Panc1 (cell line): ENCODE measurements around the gene ZCCHC7. TPM values are rescaled to one million over a fixed set of nuclear protein-coding genes. Genes with fewer than 3 reads are reported as not detected.

Experiments
- ATAC-seq: fragments of 200-7000 bp; cut with Tn5 transposase; 2 replicates; pipeline ENCODE4 v1.9.1; 2020; ENCODE audit warnings: mild to moderate bottlenecking, moderate library complexity
- BruUV-seq: library from RNA; stranded (reverse); fragments of 400-500 nt; replicated peaks from 2 replicates; lab custom pipeline; 2021; lab: Mats Ljungman, UMichigan
- CTCF ChIA-PET: fragments of 300-600 bp; sonication (Branson Sonifier 250); formaldehyde crosslinking; loops from one replicate; lab custom pipeline; 2022; ENCODE audit warnings: antibody characterized with exemption; lab: Charles Lee
- POLR2A ChIA-PET: fragments of 300-600 bp; sonication (Branson Sonifier 250); formaldehyde crosslinking; loops from one replicate; lab custom pipeline; 2022; ENCODE audit warnings: antibody characterized with exemption; lab: Charles Lee
- DNase-seq: peaks from one replicate; pipeline ENCODE4 v3.0.0-alpha.2; 2010; ENCODE audit warnings: low read depth, low spot score
- H3K27ac ChIP-seq: 2 replicates; pipeline ENCODE4 v1.5.1; 2011; ENCODE audit warnings: mild to moderate bottlenecking, low read length, inconsistent platforms
- H3K27me3 ChIP-seq: fragments of 200-500 bp; sonication (Bioruptor generic); 2 replicates; pipeline ENCODE4 v1.6.0; 2014; ENCODE audit warnings: low read length, inconsistent platforms; ENCODE audit not compliant: control insufficient read depth, insufficient read depth
- H3K36me3 ChIP-seq: fragments of 200-500 bp; sonication (Bioruptor generic); 2 replicates; pipeline ENCODE4 v1.5.1; 2014; ENCODE audit warnings: inconsistent platforms, mild to moderate bottlenecking, low read length, moderate library complexity; ENCODE audit not compliant: control insufficient read depth, insufficient read depth
- H3K4me1 ChIP-seq: 2 replicates; pipeline ENCODE4 v1.5.1; 2011; ENCODE audit warnings: inconsistent platforms, mild to moderate bottlenecking, low read length, moderate library complexity; ENCODE audit not compliant: control insufficient read depth, insufficient read depth
- H3K4me3 ChIP-seq, 2 experiments: 2 replicates each; pipeline ENCODE4 v1.5.1; 2011 to 2012; ENCODE audit warnings: low read depth in 2 of 2, low read length in 2 of 2, mild to moderate bottlenecking in 2 of 2, inconsistent platforms in 1 of 2, moderate library complexity in 1 of 2
- H3K9me3 ChIP-seq: fragments of 200-500 bp; sonication (Bioruptor generic); 2 replicates; pipeline ENCODE4 v1.5.1; 2014; ENCODE audit warnings: low read depth, mild to moderate bottlenecking, inconsistent platforms, low read length, moderate library complexity; ENCODE audit not compliant: control insufficient read depth, insufficient read depth
- CTCF ChIP-seq: fragments of 450-650 bp; IDR thresholded peaks from 2 replicates; pipeline ENCODE4 v1.5.1; 2017; ENCODE audit warnings: mild to moderate bottlenecking
- POLR2AphosphoS5 ChIP-seq: IDR thresholded peaks from 2 replicates; pipeline ENCODE4 v1.6.1; 2012; ENCODE audit warnings: mild to moderate bottlenecking, low read depth, low read length, moderate library complexity
- SIN3A ChIP-seq: IDR thresholded peaks from 2 replicates; pipeline ENCODE4 v1.6.1; 2012; ENCODE audit warnings: low read depth, mild to moderate bottlenecking, low read length, moderate library complexity, borderline replicate concordance; ENCODE audit not compliant: insufficient read depth
- TCF7L2 ChIP-seq: IDR thresholded peaks from 2 replicates; pipeline ENCODE4 v1.6.1; 2011; ENCODE audit warnings: mild to moderate bottlenecking, low read depth, low read length, inconsistent platforms
- in situ Hi-C: cut with HindIII; loops from 2 replicates; pipeline ENCODE4 v1.10.0; 2016; ENCODE audit warnings: low sequenced_read_pairs, low pct_unique_long_range_greater_than_20kb
- intact Hi-C: fragments of 100-400 bp; cut with micrococcal nuclease; formaldehyde crosslinking; loops from one replicate; pipeline ENCODE4 v1.10.0; 2022; ENCODE audit not compliant: unreplicated experiment
- total RNA-seq: library from RNA; stranded (reverse); gene quantifications from one replicate; pipeline ENCODE4 v1.2.1, GENCODE V29; 2021; ENCODE audit not compliant: unreplicated experiment
- TF ChIP-seq, protein P1 (sequence below), 2 experiments: IDR thresholded peaks; 2 replicates each; pipeline ENCODE4 v1.6.1; 2011 to 2012; ENCODE audit warnings: low read depth in 2 of 2, control low read depth in 1 of 2, low read length in 1 of 2, mild to moderate bottlenecking in 1 of 2, moderate library complexity in 1 of 2; ENCODE audit not compliant: insufficient read depth in 1 of 2

Gene ZCCHC7
- total RNA-seq, 1 experiment from 2014 or later, result 43.7 TPM

DNA sequence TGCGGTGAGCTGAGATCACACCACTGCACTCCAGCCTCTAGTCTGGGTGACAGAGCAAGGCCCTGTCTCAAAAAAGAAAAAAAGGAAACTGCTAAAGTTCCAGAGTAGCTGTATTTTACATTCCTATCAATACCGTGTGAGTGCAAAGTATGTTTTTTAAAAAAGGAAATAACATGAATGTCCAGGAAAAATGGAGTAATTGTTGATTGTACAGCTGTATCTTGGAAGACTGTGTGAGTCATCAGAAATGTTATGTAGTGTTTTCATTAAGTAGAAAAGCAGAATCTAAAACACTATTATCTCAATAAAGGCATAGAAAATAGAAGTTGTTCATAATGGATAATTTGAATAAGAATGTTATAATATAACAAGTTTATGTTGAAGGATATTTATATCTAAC is 53.9 kb downstream of the ZCCHC7 start:
- intact Hi-C loops, result no loop called here
- no peak overlapping the region for H3K4me3 ChIP-seq
- H3K27ac ChIP-seq, result no peak overlapping the region
- BruUV-seq, result no TSS peak
- H3K9me3 ChIP-seq, result no peaks in the 10 kb centered on the region
- no peak for DNase-seq
- in situ Hi-C loops, result no loop called here
- no peaks in the 10 kb centered on the region for H3K36me3 ChIP-seq
- H3K27me3 ChIP-seq, result no peaks in the 10 kb centered on the region
- POLR2A ChIA-PET, result interaction anchor here (0.6 kb wide), 2 partner anchors 102 to 287 kb away, joined by 3 read pairs; no protein-coding TSS in a partner anchor
- ATAC-seq, result no peak
- CTCF ChIA-PET, result interaction anchor here (0.8 kb wide), 1 partner anchor 33 kb away, joined by 3 read pairs; no protein-coding TSS in a partner anchor
- TF ChIP-seq SIN3A, result no peak
- no peaks in the 10 kb centered on the region for H3K4me1 ChIP-seq

DNA sequence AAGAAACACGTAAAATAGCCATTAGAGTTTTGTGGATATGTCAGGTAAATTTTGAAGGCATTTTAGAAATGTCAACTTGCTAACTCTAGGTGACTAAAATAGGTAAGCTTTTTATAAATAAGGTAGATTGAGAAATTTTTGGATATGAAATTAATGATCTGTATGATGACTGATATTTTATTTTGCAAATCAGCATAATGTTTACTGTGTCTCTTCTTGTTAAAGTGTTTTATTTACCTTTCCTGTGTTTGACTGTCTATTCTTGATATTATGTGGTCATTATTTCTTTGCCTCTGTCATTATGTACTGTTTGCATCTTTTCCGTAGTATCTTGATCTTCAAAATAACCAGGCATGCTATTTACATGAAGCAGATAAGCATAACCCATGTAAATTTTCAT is 58.4 kb downstream of the ZCCHC7 start:
- Histone ChIP-seq H3K27me3 (no peaks in the 10 kb centered on the region), H3K27ac (no peak overlapping the region), H3K36me3 (no peaks in the 10 kb centered on the region), H3K4me3 (no peak overlapping the region), H3K4me1 (no peaks in the 10 kb centered on the region), H3K9me3 (no peaks in the 10 kb centered on the region)
- CTCF ChIA-PET, result no interaction called here
- no peak for TF ChIP-seq SIN3A
- no peak for TF ChIP-seq POLR2AphosphoS5
- TF ChIP-seq, protein P1, sequence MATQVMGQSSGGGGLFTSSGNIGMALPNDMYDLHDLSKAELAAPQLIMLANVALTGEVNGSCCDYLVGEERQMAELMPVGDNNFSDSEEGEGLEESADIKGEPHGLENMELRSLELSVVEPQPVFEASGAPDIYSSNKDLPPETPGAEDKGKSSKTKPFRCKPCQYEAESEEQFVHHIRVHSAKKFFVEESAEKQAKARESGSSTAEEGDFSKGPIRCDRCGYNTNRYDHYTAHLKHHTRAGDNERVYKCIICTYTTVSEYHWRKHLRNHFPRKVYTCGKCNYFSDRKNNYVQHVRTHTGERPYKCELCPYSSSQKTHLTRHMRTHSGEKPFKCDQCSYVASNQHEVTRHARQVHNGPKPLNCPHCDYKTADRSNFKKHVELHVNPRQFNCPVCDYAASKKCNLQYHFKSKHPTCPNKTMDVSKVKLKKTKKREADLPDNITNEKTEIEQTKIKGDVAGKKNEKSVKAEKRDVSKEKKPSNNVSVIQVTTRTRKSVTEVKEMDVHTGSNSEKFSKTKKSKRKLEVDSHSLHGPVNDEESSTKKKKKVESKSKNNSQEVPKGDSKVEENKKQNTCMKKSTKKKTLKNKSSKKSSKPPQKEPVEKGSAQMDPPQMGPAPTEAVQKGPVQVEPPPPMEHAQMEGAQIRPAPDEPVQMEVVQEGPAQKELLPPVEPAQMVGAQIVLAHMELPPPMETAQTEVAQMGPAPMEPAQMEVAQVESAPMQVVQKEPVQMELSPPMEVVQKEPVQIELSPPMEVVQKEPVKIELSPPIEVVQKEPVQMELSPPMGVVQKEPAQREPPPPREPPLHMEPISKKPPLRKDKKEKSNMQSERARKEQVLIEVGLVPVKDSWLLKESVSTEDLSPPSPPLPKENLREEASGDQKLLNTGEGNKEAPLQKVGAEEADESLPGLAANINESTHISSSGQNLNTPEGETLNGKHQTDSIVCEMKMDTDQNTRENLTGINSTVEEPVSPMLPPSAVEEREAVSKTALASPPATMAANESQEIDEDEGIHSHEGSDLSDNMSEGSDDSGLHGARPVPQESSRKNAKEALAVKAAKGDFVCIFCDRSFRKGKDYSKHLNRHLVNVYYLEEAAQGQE (IDR thresholded peaks at IDR 0.05; ENCODE audit: insufficient read depth in 1 of 2, low read depth in 2 of 2, low read length in 1 of 2), result no peak
- no peak for TF ChIP-seq CTCF
- no peak for TF ChIP-seq TCF7L2
- DNase-seq, result no peak
- intact Hi-C loops, result no loop called here
- POLR2A ChIA-PET, result no interaction called here
- ATAC-seq, result no peak
- in situ Hi-C loops, result no loop called here
- BruUV-seq, result no TSS peak

GRCh38 chr9:37179576-37179975 is 59.2 kb downstream of the ZCCHC7 start:
- Histone ChIP-seq H3K27ac (no peak overlapping the region), H3K27me3 (no peaks in the 10 kb centered on the region), H3K4me3 (no peak overlapping the region), H3K36me3 (no peaks in the 10 kb centered on the region), H3K9me3 (no peaks in the 10 kb centered on the region), H3K4me1 (no peaks in the 10 kb centered on the region)
- ChIA-PET POLR2A (no interaction called here), CTCF (no interaction called here)
- DNase-seq, result no peak
- no peak for ATAC-seq
- BruUV-seq, result no TSS peak
- in situ Hi-C loops, result no loop called here
- intact Hi-C loops, result no loop called here
- TF ChIP-seq TCF7L2 (no peak), CTCF (no peak), SIN3A (no peak), POLR2AphosphoS5 (no peak)
- TF ChIP-seq, protein P1 (IDR thresholded peaks at IDR 0.05; ENCODE audit: insufficient read depth in 1 of 2, low read depth in 2 of 2, low read length in 1 of 2), result no peak
